OCI-LY1 (cell line): ENCODE results near the gene TNFRSF21.

Experiments used
- CTCF ChIP-seq: fragments of 200-600 bp; sonication (generic), shearing (Covaris generic); IDR thresholded peaks from 2 replicates; pipeline ENCODE4 v1.5.1; 2017; ENCODE audit warnings: mild to moderate bottlenecking, antibody characterized with exemption, low read length, moderate library complexity, mixed read lengths
- EZH2 ChIP-seq: fragments of 200-600 bp; sonication (generic), shearing (Covaris generic); IDR thresholded peaks from 2 replicates; pipeline ENCODE4 v1.8.0; 2017; ENCODE audit warnings: borderline replicate concordance, mixed run types, mild to moderate bottlenecking, antibody characterized with exemption, low read length, moderate library complexity, mixed read lengths

GRCh38 chr6:47344022-47344421 lies 34.3 kb upstream of the TNFRSF21 start:
- TF ChIP-seq CTCF (no peak), EZH2 (no peak)
